GM21528 (cell line): ENCODE results near the gene CASR.

Experiments used
- ATAC-seq: cut with Tn5 transposase; IDR thresholded peaks from one replicate; pipeline ENCODE4 v1.9.1; 2021; ENCODE audit warnings: mild to moderate bottlenecking, moderate library complexity; ENCODE audit not compliant: unreplicated experiment, low FRiP score

Gene CASR

GRCh38 chr3:122208579-122208978, 25.1 kb downstream of the CASR start:
- no peak for ATAC-seq

GRCh38 chr3:122213650-122214049, 30.2 kb downstream of the CASR start:
- no peak for ATAC-seq

DNA sequence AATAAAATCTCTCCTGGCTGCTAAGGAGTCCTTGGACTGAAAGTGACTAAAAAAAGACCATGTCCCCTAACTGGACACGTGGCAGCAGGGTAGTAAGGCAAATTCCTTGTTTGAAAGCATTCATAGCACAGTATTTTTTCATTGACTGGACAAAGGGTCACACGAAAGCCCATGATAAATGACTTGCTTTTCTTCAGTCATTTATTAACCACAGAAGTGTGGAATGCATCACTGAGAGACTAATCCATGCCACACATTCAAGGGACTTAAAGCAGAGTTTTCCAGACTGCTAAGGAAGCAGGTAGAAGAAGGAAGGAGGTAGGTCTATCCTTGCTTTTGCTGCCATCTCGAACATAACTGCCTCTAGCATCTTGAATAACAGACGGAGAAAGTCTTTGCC, 31.2 kb downstream of the CASR start:
- ATAC-seq, result no peak

DNA sequence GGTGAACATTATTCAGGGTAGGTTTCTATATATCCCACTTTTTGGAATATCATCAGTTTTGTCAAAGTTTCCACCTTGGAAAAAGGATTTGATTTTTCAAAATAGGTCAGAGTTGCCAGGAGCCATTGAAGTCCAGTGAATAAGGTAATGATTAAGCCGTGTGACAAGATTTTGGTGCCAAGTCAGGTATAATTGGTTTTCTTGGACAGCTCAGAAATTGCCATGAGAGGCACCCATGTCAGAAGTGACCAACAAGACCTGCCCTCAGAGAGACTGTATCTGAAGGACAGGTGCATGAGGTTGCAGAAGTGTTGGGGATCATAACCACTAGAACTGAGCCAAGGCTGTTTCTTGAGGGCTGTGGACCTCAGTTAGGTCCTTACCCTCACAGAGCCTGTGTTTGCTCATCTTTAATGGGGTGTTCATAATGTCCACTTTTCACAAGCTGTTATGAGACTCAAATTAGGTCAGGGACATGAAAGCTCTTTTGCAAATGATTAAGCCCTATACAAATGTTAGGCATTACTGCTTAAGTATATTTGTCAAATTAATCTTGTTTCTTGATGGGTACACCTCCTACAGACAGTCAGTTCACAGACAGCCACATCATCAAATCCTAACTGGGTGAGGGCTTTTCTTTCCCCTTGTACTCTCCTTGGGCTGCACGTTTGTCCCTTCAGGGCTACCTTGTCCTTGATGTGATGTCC, 32.3 kb downstream of the CASR start:
- ATAC-seq, result no peak

DNA sequence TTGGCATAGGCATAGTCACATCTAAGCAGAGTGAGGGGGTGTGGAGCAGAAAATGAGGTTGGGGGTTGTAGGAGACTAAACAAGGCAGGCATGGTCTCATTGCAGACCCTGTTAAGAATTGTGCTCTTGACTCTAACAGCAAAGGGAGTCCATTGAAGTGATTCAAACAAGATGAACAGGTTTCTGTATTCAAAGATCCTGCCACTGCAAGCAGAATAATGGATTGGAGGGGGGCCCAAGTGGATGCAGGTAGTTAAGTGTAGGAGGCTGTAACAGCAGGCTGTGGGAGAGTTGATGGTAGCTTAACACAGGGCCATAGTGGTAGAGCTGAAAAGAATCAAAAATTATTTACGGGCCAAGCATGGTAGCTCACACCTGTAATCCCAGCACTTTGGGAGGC, 34.4 kb downstream of the CASR start:
- no peak for ATAC-seq

- no peak for ATAC-seq
These were observed 35.9 kb downstream of the CASR start for GRCh38 chr3:122219242-122219872.

- ATAC-seq, result no peak
These were observed 43.7 kb downstream of the CASR start for GRCh38 chr3:122227036-122227781.

- no peak for ATAC-seq
These were observed 46.7 kb downstream of the CASR start for GRCh38 chr3:122230174-122230573.

GRCh38 chr3:122231465-122232157, 48.1 kb downstream of the CASR start:
- no peak for ATAC-seq

GRCh38 chr3:122232485-122232884, 49.0 kb downstream of the CASR start:
- ATAC-seq, result no peak

DNA sequence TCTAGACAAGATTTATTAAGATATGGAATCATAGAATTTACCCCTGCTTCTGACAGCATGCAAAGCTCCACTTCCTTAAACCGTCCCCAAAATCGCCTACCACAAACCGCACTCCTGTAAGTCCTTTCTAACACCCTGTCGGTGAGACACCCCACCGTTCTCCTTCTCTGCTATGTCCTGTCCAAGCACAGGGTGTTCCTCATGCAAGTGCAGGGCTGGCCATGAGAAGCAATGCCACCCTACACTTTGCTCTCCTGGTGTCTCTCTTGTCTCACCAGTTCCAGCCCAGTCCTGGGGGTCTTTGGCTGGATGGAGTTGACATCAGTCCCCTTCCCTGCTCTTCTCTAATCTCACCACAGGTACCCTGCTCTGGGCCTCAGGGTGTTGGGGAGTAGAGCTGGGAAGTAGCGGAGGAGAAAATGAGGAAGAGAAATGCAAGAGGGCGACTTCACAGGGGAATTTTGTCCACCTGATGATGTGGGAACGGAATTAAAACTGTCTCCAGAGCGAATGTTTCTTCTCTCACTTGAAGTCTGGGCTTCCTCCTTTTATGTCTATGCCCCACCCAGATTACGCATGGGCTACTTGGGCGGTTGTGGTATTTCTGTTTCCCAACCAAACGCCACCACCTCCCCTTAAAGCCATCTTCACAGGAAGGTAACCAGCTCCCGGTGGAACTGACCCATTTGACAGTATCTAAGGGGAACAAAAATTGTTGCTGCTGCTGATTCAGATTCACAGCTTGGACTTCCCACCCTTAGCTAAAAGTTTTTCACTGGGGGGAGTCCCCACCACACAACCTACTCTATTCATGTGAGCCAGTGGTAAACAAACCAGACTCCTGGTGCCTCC, 49.9 kb downstream of the CASR start:
- peak; percentile 77 for ATAC-seq

GRCh38 chr3:122234117-122234516, 50.6 kb downstream of the CASR start:
- no peak for ATAC-seq

- no peak for ATAC-seq
These were observed 51.7 kb downstream of the CASR start for GRCh38 chr3:122235147-122235546.

- no peak for ATAC-seq
These were observed 55.6 kb downstream of the CASR start for GRCh38 chr3:122239112-122239511.

DNA sequence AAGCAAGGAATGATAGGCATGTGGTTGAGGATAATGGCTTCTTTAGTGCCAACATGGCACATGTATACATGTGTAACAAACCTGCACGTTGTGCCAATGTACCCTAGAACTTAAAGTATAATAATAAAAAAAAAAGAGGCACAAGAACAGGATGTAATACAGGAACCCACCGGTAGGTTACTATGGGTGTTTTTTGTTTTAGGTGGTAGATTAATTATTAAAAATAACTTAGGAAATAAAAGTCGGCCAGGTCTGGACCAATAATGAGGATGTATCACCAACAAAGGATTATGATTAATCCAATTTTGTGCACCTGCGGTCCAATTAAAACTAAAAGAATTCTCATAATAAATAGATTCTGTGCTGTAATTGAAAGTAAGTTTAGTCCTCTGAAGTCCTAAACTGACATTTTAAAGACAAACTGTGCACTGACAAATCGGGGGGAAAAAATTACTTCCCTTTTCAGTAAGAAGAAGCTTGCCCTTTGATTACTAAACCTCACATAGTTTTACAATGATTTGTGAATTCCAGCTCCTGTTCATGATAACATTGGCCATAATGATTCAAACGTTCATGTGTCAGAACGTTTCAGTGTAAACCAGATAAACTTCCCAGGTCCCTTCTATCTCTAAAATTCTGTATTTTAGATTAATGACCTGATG, 62.2 kb downstream of the CASR start:
- no peak for ATAC-seq

DNA sequence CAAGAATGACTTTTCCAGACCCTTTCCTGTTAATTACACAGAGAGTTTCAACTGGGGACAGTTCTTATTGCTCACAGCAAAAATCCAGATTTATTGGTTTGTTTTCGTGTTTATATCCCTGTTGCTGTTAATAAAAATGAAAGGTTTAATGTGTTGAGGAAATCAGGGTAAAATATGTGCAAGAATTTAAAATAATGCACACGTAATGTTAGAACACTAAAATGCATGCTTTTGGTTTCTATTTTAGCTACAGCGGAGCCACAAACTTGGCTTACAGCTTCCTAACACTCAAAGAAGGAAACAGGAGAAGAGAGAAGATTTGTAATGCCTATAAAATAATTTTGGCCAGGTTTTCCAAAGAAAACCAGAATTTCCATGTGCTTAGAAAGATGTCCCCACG, 62.7 kb downstream of the CASR start:
- ATAC-seq, result no peak

- ATAC-seq, result no peak
These were observed 63.8 kb downstream of the CASR start for GRCh38 chr3:122247087-122247824.

- ATAC-seq, result no peak
These were observed 64.3 kb downstream of the CASR start for GRCh38 chr3:122247825-122248185.

DNA sequence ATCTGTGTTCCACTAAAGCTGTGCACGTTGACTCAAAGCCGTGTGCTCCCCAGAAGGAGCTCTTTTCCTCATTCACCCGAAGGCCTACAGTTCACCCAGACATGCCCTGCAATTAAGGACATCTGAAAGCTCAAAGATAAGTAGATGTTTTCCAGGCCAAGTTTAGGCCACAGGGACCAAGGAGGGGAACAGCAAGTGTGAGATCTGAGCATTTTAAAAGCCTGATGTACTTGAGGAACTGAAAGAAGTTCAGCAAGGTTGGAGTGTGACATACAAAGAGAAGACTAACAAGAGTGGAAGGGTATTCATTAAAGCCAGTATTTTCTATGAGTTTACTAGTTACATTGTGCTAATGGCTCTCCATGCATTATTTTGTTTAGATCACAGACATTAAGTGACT, 68.0 kb downstream of the CASR start:
- ATAC-seq, result no peak
